Lung microvascular endothelial cell (primary cell): ENCODE data around the gene ZNF777. TPM values are rescaled to one million over a fixed set of nuclear protein-coding genes. Genes with fewer than 3 reads are reported as not detected.
"Not testable (repeated sequence)": the region's sequence is repeated elsewhere in the genome, so short reads cannot be mapped to it uniquely, and the experiment has no call there.

Source experiments
- DNase-seq, 2 donors: peaks; one replicate each; pipeline versions ENCODE4 v3.0.0 to v3.0.0-alpha.2; 2010; ENCODE audit warnings: low read depth in 2 of 2
- total RNA-seq: library from RNA; depleted of rRNA; stranded (reverse); fragments of >200 nt; gene quantifications from 2 replicates; pipeline ENCODE4 v1.2.1, GENCODE V29; 2014

Gene ZNF777
- total RNA-seq, 1 donor from 2014 or later = 2.6 TPM

- DNase-seq = no peak
Measured at GRCh38 chr7:149455175-149455950, 5.5 kb downstream of the ZNF777 start.

GRCh38 chr7:149454750-149455149, 6.1 kb downstream of the ZNF777 start:
- DNase-seq = no peak

GRCh38 chr7:149454006-149454405, 6.9 kb downstream of the ZNF777 start:
- DNase-seq = no peak

GRCh38 chr7:149450821-149451220, 10.0 kb downstream of the ZNF777 start:
- DNase-seq = no peak

- no peak for DNase-seq
Measured at GRCh38 chr7:149449897-149450296, 11.0 kb downstream of the ZNF777 start.

GRCh38 chr7:149448961-149449360, 11.9 kb downstream of the ZNF777 start:
- no peak for DNase-seq

- DNase-seq = not testable (repeated sequence)
Measured at GRCh38 chr7:149446026-149446425, 14.8 kb downstream of the ZNF777 start.

GRCh38 chr7:149444287-149444686, 16.6 kb downstream of the ZNF777 start:
- DNase-seq = no peak

GRCh38 chr7:149443523-149443922, 17.3 kb downstream of the ZNF777 start:
- no peak for DNase-seq

- DNase-seq = no peak
Measured at GRCh38 chr7:149442924-149443323, 17.9 kb downstream of the ZNF777 start.

- DNase-seq = no peak
Measured at GRCh38 chr7:149440222-149440621, 20.6 kb downstream of the ZNF777 start.

- DNase-seq = no peak
Measured at GRCh38 chr7:149436358-149436757, 24.5 kb downstream of the ZNF777 start.

- DNase-seq = no peak
Measured at GRCh38 chr7:149433124-149433523, 27.7 kb downstream of the ZNF777 start.

- no peak for DNase-seq
Measured at GRCh38 chr7:149432121-149432691, 28.7 kb downstream of the ZNF777 start.

GRCh38 chr7:149431486-149432120, 29.3 kb downstream of the ZNF777 start:
- no peak for DNase-seq

- no peak for DNase-seq
Measured at GRCh38 chr7:149430192-149430591, 30.7 kb downstream of the ZNF777 start.

GRCh38 chr7:149427893-149428292, 33.0 kb downstream of the ZNF777 start:
- DNase-seq = no peak

GRCh38 chr7:149427096-149427680, 33.7 kb downstream of the ZNF777 start:
- DNase-seq = no peak

GRCh38 chr7:149423449-149424110, 37.3 kb downstream of the ZNF777 start:
- DNase-seq = no peak

- peak in 1 of 2 donors; percentile 12 for DNase-seq
Measured at GRCh38 chr7:149422914-149423301, 38.0 kb downstream of the ZNF777 start.

- peak; percentile 79 to 89 for DNase-seq
Measured at GRCh38 chr7:149422162-149422913, 38.5 kb downstream of the ZNF777 start.
